T1000 (cell line): Measurements from ENCODE around the gene RRP12.
A peak's percentile ranks its signal among the peaks of the same experiment; 100 is the strongest.
"Not testable (repeated sequence)": the region's sequence is repeated elsewhere in the genome, so short reads cannot be mapped to it uniquely, and the experiment has no call there.

Source experiments
- DNase-seq: peaks from one replicate; lab custom pipeline; 2025; ENCODE audit warnings: mixed read lengths; lab: John Stamatoyannopoulos, UW

RRP12 gene, protein sequence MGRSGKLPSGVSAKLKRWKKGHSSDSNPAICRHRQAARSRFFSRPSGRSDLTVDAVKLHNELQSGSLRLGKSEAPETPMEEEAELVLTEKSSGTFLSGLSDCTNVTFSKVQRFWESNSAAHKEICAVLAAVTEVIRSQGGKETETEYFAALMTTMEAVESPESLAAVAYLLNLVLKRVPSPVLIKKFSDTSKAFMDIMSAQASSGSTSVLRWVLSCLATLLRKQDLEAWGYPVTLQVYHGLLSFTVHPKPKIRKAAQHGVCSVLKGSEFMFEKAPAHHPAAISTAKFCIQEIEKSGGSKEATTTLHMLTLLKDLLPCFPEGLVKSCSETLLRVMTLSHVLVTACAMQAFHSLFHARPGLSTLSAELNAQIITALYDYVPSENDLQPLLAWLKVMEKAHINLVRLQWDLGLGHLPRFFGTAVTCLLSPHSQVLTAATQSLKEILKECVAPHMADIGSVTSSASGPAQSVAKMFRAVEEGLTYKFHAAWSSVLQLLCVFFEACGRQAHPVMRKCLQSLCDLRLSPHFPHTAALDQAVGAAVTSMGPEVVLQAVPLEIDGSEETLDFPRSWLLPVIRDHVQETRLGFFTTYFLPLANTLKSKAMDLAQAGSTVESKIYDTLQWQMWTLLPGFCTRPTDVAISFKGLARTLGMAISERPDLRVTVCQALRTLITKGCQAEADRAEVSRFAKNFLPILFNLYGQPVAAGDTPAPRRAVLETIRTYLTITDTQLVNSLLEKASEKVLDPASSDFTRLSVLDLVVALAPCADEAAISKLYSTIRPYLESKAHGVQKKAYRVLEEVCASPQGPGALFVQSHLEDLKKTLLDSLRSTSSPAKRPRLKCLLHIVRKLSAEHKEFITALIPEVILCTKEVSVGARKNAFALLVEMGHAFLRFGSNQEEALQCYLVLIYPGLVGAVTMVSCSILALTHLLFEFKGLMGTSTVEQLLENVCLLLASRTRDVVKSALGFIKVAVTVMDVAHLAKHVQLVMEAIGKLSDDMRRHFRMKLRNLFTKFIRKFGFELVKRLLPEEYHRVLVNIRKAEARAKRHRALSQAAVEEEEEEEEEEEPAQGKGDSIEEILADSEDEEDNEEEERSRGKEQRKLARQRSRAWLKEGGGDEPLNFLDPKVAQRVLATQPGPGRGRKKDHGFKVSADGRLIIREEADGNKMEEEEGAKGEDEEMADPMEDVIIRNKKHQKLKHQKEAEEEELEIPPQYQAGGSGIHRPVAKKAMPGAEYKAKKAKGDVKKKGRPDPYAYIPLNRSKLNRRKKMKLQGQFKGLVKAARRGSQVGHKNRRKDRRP (N-terminal part only)

DNA sequence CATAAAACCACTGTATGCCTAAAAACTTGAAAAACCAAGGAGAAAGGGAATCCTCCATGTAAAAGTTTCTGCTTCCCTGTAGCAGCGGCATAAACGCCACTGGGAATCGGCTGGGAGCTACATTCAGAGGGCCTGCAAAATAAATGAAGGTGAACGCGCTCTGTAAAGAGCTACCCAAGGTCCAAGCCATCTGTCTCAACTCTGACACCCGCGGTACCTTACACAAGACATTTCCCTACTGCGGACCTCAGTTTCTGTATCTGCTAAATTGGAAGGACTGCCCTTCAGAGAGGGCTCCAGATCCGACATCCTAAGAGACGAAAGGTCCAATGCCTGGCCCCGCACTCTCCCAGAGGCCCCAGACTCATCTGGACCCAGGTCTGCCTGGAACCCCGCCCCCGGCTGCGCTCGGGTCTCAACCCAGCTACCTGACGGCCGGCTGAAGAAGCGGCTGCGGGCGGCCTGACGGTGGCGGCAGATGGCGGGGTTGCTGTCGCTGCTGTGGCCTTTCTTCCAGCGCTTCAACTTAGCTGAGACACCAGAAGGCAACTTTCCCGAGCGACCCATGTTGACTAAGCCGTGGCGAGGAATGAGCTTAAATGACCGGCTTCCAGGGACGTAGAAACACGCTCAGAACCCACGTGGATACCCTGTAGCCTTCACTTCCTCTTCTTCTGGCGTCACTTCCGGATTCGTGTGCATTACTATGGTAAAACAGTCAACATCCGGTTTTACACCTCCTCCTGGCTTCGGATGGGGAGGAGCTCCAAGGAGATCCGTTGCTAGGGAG is at the start of gene RRP12:
RRP12 (minus strand) TSS at position 676 of the 790 bp plus-strand sequence; CDS start at position 567, 109 bp downstream.
- DNase-seq = peak; percentile 90

DNA sequence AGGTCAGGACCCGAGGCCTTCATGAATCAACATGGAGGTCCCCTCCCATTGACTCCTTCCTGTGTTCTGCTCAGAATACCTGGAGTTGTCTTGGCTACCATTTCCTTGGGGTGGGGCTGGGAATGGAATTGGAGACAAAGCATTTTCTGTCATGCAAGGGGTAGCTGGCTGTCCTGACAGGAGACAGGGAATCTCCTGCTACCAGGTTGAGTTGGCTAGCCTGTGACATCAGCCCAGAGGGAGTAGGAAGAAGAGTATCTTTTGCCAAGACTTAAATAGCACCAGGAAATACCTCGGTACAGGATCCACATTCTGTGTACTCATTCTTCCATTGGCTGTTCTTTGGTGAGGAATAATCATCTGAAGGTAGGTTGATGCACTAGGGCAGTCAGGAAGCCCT is 49.7 kb upstream of the RRP12 start:
- no peak for DNase-seq

DNA sequence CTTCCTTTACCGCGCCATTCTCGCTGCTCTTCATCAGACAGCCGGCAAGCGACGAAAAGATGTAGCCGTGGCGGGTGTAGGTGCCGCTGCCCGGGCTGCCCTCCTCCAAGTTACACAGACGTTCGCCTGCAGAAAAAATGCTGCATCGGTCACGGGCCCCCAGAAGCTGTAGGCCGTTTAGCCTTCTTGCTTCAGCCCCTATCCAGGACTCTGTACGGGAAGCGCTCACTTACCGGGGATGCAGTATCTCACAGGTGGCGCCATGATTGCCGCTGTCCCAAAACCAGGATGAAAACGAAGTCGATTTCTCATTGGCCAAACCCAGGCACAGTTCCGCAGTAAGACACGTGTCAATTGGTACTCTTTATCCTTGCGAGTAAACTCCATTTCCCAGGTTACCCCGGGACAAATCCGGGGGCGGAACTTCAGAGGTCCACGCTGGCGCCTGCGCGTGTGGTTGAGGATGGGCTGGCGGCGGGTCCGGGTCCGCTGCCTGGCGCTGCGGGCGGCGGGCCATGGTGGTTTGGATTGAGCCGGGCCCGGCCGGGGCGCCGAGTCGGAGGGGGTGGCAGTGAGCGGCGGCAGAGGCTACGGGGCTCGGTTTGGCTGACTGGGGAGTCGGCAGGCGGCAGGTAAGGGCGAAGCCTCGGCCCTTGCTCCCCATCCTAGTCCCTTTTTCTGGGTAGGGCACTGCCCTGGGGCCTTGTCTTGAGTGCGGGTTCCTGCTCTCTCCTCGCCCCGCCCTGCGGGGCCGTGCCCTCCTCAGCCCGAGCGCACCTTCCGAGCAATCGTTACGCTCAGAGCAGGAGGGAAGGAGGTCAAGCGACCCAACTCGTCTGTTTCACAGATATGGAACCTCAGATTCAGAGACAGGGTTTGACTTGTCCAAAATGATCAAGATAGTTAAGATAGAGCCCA is 44.8 kb upstream of the RRP12 start, which contains the start of the genes EXOSC1 and ZDHHC16:
EXOSC1 (minus strand) TSS at position 285 of the 918 bp plus-strand sequence; CDS start at position 264, 21 bp downstream.
ZDHHC16 (plus strand) TSS at position 454 of the 918 bp plus-strand sequence. CDS start 5,501 bp downstream, outside the sequence.
- peak; percentile 93 for DNase-seq

DNA sequence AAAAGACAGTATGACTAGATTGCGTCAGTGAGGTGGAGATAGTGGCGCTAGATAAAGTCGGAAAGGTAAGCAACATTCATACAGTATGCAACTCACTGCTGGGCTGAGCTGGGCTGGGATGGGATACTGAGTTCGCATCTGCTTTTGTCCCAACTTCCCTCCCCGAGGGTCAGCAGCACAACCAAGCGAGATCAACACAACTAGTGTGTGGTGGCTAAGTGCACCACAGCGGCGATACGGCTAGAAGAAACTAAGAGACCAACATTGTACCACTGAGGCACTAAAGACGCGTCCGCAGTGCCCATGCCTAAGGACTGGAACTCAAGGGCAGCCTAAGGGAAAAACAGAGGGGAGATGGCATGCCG is 44.2 kb upstream of the RRP12 start:
- DNase-seq = no peak

DNA sequence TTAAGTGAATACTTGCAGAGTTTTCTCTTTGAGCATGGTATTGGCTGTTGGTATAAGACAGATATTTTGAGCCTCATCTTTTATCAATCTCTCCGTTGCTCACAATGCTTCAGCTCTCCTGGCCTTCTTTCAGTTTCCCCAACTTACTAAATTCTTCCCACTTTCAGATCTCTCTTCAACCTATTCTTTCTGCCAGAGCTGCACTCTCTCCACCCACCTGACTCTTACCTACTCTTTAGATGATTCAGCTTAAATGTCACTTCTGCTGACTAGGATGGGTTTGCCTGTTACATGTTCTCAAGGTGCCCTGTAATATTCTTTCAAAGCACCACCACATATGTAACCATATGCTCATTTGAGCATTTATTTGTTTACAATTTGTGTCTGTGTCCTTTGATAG is 43.1 kb upstream of the RRP12 start:
- DNase-seq = no peak

DNA sequence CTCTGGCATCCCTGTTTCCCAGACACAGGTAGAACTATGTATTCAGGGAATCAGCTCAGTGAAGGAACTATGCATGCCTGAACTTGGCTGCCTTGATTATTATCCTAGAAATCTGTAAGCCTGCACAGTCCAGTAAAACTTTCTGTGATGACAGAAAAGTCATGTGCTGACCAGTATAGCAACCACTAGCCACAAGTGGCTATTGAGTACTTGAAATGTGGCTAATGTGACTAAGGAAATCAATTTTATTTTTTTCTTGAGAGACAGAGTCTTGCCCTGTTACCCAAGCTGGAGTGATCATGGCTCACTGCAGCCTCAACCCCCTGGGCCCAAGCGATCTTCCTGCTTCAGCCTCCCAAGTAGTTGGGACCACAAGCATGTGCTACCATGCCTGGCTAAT is 41.1 kb upstream of the RRP12 start:
- DNase-seq = no peak

DNA sequence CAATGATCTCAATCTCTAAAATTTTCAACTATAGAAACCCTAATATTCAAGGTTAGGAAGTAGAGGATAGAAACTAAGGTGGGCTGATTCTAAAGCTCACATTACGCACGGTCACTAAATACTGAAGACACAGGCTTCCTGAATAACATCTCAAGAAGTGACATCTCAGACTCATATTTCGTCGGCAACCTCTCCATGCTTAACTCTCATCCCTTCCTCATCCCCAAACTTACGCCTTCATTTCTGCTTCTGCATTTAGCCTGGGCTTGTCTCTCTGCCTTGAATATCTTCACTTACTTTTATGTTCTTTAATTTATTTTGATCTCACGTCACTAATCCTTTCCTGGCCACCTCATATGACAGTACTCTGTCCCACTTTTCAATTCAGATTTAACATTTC is 34.1 kb upstream of the RRP12 start:
- DNase-seq = no peak

DNA sequence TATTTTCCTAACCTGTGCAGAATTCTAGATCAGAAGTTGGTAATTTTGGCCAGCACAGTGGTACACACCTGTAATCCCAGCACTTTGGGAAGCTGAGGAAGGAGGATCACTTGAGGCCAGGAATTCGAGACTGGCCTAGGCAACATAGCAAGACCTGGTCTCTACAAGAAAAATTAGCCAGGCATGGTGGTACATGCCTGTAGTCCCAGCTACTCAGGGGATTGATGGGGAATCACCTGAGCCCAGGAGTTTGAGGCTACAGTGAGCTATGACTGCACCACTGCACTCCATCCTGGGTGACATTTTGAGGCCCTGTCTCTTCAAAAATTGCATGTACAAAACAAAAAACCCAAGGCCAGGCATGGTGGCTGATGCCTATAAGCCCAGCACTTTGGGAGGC is 33.4 kb upstream of the RRP12 start:
- no peak for DNase-seq

DNA sequence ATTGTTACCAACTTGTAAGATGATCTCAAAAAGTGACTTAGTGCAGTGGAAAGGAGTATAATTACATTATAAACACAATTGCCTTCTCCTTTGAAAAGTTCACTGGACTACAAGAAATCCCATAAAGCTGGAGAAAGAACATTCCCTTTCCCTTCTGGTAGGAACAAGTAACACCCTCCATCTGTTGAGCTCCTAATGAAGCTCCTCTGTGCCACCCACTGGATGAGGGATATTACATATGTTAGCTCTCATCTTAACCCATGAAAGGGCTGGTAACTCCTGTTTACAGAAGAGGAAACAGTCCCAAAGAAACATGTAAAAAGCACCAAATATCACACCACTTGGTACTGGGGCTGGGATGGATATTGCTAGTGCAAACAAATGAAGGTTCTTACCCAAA is 32.9 kb upstream of the RRP12 start:
- DNase-seq = no peak

DNA sequence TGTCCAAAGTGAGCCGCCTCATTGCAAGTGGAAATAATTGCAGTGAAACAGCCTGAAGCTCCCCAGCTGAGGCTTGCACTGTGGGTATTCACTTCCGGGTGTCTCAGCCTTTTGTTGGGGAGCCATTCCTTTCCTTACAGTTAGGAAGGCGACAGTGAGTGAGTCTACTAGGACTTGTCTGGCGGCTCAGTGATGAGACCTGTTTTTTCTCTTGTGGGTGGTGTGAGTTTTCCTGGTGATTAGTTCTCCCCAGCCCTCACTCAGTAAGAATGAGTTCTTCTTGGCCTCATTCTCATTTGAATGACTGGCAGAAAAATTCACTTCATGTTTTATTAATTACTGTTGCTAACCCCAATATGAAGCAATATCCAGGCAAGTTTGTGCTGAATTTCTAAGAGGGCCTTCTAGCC is 27.4 kb upstream of the RRP12 start:
- DNase-seq = no peak

DNA sequence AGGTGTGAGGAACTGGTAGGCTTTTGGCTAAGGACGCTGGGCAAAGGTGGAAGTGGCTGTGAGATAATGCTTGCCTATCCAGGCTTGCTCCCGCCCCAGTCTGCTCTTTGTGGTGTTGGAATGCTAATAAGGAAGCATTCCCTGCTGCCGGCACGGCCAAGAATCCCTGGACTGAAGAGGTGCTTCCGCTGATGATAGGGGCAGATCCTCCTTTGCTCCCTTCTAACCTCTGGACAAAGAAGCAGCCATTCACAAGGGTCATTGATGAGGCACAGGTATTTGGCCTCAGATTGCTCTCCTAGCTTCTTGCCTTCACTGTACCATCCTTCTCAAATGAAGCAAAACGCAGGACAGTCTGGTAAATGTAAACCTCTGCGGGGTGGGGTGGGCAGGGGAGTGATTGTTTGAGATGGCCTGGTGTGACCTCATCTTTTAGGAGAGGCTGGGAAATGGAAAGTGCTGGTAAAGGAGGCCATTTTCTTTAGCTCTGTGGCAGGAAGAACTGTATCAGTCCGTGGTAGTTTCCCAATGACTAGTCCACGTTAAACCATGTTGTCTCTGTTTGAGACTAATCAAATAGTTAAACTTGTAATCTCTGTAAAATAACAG is 26.5 kb upstream of the RRP12 start:
- DNase-seq = no peak

DNA sequence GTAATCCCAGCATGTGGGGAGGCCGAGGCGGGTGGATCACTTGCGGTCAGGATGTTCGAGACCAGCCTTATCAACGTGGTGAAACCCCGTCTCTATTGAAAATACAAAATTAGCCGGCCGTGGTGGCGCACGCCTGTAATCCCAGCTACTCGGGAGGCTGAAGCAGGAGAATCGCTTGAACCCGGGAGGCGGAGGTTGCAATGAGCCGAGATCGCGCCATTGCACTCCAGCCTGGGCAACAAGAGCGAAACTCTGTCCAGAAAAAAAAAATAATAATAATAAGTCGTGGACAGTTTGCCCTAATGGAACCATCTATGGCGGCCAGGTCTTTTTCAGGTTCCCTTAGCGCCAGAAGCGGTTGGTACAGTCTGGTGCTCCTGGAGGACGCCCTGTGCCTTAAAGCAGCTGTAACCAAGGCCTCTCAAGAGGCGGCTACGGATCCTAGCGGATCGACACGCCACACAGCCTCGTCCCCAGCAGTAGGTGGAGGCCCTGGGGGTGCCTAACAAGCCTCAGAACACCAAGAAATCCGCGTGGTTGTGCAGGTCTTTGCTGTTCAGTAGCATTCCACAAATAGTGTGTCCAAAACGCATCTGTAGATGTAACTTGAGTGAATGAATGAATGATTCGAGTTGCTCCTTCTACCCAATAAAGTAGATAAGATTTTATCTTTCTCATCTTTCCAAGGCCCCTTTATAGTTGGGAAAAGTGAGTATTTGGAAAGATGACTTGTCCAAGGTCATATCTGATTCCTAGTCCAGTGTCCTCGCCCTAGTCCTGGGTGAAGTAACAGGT is 25.8 kb upstream of the RRP12 start:
- no peak for DNase-seq

DNA sequence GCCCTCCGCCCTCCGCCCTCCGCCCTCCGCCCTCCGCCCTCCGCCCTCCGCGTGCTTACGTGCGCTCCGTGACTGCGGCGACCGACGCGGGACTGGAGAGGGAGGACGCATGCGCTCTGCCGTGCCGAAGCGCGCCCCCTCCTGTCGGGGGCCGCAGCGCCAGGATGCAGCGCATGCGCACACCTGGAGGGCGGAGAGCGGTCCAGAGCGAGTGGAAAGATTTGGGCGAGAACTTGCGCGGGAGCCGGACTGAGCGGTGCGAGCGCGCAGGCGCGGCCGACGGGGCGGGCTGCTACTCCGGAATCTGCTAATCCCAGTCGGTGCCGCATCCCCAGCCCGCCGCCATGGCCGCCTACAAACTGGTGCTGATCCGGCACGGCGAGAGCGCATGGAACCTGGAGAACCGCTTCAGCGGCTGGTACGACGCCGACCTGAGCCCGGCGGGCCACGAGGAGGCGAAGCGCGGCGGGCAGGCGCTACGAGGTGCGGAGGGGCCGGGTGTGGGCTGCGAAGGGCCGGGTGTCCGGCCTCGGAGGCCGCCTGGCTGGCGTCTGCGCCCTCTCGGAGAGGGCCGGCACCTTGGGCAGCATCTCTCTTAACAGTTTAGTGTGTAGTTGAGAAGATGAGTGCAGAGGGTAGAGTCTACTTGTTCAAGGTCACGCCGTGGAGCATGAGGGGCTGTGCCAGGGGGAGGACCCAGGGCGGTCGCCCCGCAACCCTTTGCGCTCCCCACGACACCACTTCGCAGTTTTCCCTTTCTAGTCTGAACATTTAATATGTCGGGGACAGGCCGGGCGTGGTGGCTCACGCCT is 25.0 kb upstream of the RRP12 start, which contains the start of gene PGAM1:
PGAM1 (plus strand) TSS at position 228 of the 812 bp plus-strand sequence; CDS start at position 345, 117 bp downstream.
- DNase-seq = peak; percentile 98

DNA sequence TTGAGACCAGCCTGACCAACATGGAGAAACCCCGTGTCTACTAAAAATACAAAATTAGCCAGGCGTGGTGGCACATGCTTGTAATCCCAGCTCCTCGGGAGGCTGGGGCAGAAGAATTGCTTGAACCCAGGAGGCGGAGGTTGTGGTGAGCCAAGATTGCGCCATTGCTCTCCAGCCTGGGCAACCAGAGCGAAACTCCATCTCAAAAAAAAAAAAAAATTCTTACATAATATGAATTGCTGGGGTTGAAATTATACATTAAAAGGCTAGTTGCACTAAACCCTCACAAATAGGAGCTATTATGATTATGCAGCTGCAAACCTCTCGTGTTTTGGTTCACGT is 22.6 kb upstream of the RRP12 start:
- not testable (repeated sequence) for DNase-seq

DNA sequence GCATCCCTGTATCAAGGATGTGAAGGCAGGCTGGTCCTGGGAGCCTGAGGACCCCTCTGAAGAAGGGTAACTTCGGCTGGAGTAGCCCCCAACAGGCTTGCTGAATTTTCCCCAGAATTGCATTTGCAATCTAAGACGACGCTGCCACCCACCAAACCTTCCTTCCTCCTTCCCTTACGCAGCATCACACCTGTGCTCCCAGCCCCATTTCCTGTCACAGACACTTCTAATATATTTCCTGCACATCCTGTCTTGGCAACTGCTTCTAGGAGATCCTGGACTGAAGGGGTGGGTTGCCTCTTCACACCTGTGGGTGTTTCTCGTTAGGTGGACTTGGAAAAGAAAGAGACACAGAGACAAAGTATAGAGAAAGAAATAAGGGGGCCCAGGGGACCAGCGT is 15.4 kb upstream of the RRP12 start:
- no peak for DNase-seq

DNA sequence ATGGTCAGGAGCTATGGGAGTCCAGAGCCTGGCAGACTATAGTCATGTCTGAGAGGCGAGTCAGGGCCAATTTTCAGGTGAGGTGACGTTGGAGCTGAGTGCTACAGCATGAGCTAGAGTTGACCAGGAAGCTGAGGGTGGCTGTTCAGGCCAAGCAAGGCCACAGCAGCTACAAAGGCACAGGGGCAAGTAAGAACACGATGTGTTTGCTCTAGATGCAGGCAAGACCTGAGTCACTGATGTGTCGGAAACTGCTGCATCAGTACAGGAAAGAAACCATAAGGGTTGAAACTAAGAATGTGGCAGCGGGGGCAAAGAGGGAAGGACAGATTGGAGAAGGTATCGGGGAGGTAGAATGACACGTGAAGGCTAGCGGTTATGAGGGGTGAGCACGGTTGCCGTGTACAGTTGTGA is 11.8 kb upstream of the RRP12 start:
- no peak for DNase-seq

DNA sequence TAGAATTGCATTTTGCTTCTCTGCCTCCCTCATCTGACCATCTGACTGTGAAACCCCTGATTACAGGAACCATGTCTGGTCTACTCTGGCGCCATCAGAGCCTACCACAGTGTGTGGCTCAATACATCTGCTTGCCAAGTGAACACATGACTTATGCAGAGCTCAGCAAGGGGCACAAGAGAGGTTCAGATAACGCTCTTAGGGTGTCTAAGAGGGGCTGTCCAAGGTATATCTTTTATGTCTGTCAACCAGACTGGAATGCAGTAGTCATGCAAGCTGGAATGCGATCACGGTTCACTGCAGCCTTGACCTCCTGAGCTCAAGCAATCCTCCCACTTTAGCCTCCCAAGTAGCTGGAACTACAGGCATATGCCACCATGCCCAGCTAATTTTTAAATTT is 10.3 kb upstream of the RRP12 start:
- no peak for DNase-seq

DNA sequence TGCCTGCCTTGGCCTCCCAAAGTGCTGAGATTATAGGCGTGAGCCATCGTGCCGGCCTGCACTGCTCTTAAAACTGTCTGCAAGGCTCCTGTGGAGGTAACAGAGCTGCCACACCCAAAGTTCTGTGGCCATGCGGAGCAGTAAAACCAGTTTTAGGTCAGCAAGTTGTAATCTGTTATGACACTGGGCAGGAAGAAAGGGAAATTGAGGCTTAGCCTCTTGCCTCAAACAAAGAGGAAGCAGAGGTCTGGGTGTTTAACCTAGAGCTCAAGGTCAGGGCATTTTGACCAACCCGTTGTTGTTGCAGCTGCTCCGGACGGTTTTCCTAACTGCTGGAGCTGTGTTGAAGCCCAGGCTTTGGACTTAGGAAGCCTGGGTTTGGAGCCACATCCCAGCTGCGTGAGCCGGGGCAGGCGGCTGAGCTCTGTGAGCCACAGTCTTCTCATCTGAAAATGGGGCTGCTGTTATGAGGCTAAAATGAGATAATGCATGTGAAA is 7.4 kb upstream of the RRP12 start:
- no peak for DNase-seq
